ENCODE measurements around the gene PIKFYVE. TPM values are rescaled to one million over a fixed set of nuclear protein-coding genes. Genes with fewer than 3 reads are reported as not detected.

PIKFYVE gene
- total and polyA plus RNA-seq, 10 of the 15 experiments (the other 5 are each of a cell fraction or from before 2014, with no cell fraction given): 5.2 to 41.7 (median 19.6) TPM

Other genes with a start within 250 kb of the PIKFYVE start
Only the 7 nearest of the 8 such genes appear.
- gene CRYGD, start 141.7 kb upstream of the PIKFYVE start, total RNA-seq (2014; rRNA removed): not detected in 2 replicates
- not detected in 2 replicates for gene CRYGD, start 141.7 kb upstream of the PIKFYVE start, total RNA-seq (2014; rRNA removed; fragmentation: Illumina TruSeq; extraction: Trizol)
- not detected in 2 replicates for gene CRYGD, start 141.7 kb upstream of the PIKFYVE start, total RNA-seq (2021)
- not detected in 2 replicates for gene CRYGD, start 141.7 kb upstream of the PIKFYVE start, polyA plus RNA-seq (2011; rRNA removed)
- gene CRYGD, start 141.7 kb upstream of the PIKFYVE start, polyA plus RNA-seq (2014; fragmentation: Illumina TruSeq; extraction: Trizol): not detected in 2 replicates
- gene CRYGD, start 141.7 kb upstream of the PIKFYVE start, polyA plus RNA-seq (2014; fragmentation: Nextera tagmentation; extraction: Ambion mirVana): not detected
- gene CRYGD, start 141.7 kb upstream of the PIKFYVE start, polyA plus RNA-seq (2014; rRNA removed): not detected in 2 replicates
- not detected for gene CRYGD, start 141.7 kb upstream of the PIKFYVE start, polyA plus RNA-seq (2016; fragmentation: Nextera tagmentation; extraction: Ambion mirVana)
- not detected in 2 replicates for gene CRYGC, start 136.4 kb upstream of the PIKFYVE start, total RNA-seq (2014; rRNA removed)
- gene CRYGC, start 136.4 kb upstream of the PIKFYVE start, total RNA-seq (2014; rRNA removed; fragmentation: Illumina TruSeq; extraction: Trizol): not detected in 2 replicates
- not detected in 2 replicates for gene CRYGC, start 136.4 kb upstream of the PIKFYVE start, total RNA-seq (2021)
- not detected in 2 replicates for gene CRYGC, start 136.4 kb upstream of the PIKFYVE start, polyA plus RNA-seq (2011; rRNA removed)
- gene CRYGC, start 136.4 kb upstream of the PIKFYVE start, polyA plus RNA-seq (2014; fragmentation: Illumina TruSeq; extraction: Trizol): not detected in 2 replicates
- gene CRYGC, start 136.4 kb upstream of the PIKFYVE start, polyA plus RNA-seq (2014; fragmentation: Nextera tagmentation; extraction: Ambion mirVana): not detected
- gene CRYGC, start 136.4 kb upstream of the PIKFYVE start, polyA plus RNA-seq (2014; rRNA removed): not detected in 2 replicates
- not detected for gene CRYGC, start 136.4 kb upstream of the PIKFYVE start, polyA plus RNA-seq (2016; fragmentation: Nextera tagmentation; extraction: Ambion mirVana)
- not detected in 2 replicates for gene CRYGB, start 120.1 kb upstream of the PIKFYVE start, total RNA-seq (2014; rRNA removed)
- not detected in 2 replicates for gene CRYGB, start 120.1 kb upstream of the PIKFYVE start, total RNA-seq (2014; rRNA removed; fragmentation: Illumina TruSeq; extraction: Trizol)
- gene CRYGB, start 120.1 kb upstream of the PIKFYVE start, total RNA-seq (2021): not detected in 2 replicates
- not detected in 2 replicates for gene CRYGB, start 120.1 kb upstream of the PIKFYVE start, polyA plus RNA-seq (2011; rRNA removed)
- gene CRYGB, start 120.1 kb upstream of the PIKFYVE start, polyA plus RNA-seq (2014; fragmentation: Illumina TruSeq; extraction: Trizol): not detected in 2 replicates
- not detected for gene CRYGB, start 120.1 kb upstream of the PIKFYVE start, polyA plus RNA-seq (2014; fragmentation: Nextera tagmentation; extraction: Ambion mirVana)
- not detected in 2 replicates for gene CRYGB, start 120.1 kb upstream of the PIKFYVE start, polyA plus RNA-seq (2014; rRNA removed)
- not detected for gene CRYGB, start 120.1 kb upstream of the PIKFYVE start, polyA plus RNA-seq (2016; fragmentation: Nextera tagmentation; extraction: Ambion mirVana)
- gene CRYGA, start 102.7 kb upstream of the PIKFYVE start, total RNA-seq (2014; rRNA removed): not detected in 2 replicates
- not detected in 2 replicates for gene CRYGA, start 102.7 kb upstream of the PIKFYVE start, total RNA-seq (2014; rRNA removed; fragmentation: Illumina TruSeq; extraction: Trizol)
- gene CRYGA, start 102.7 kb upstream of the PIKFYVE start, total RNA-seq (2021): not detected in 2 replicates
- gene CRYGA, start 102.7 kb upstream of the PIKFYVE start, polyA plus RNA-seq (2011; rRNA removed): not detected in 2 replicates
- not detected in 2 replicates for gene CRYGA, start 102.7 kb upstream of the PIKFYVE start, polyA plus RNA-seq (2014; fragmentation: Illumina TruSeq; extraction: Trizol)
- not detected for gene CRYGA, start 102.7 kb upstream of the PIKFYVE start, polyA plus RNA-seq (2014; fragmentation: Nextera tagmentation; extraction: Ambion mirVana)
- gene CRYGA, start 102.7 kb upstream of the PIKFYVE start, polyA plus RNA-seq (2014; rRNA removed): not detected in 2 replicates
- not detected for gene CRYGA, start 102.7 kb upstream of the PIKFYVE start, polyA plus RNA-seq (2016; fragmentation: Nextera tagmentation; extraction: Ambion mirVana)
- not detected in 2 replicates for gene C2orf80, start 76.2 kb upstream of the PIKFYVE start, total RNA-seq (2014; rRNA removed)
- not detected in 2 replicates for gene C2orf80, start 76.2 kb upstream of the PIKFYVE start, total RNA-seq (2014; rRNA removed; fragmentation: Illumina TruSeq; extraction: Trizol)
- gene C2orf80, start 76.2 kb upstream of the PIKFYVE start, total RNA-seq (2021): not detected in 2 replicates
- not detected in 2 replicates for gene C2orf80, start 76.2 kb upstream of the PIKFYVE start, polyA plus RNA-seq (2011; rRNA removed)
- gene C2orf80, start 76.2 kb upstream of the PIKFYVE start, polyA plus RNA-seq (2014; fragmentation: Illumina TruSeq; extraction: Trizol): not detected in 2 replicates
- gene C2orf80, start 76.2 kb upstream of the PIKFYVE start, polyA plus RNA-seq (2014; fragmentation: Nextera tagmentation; extraction: Ambion mirVana): not detected
- not detected in 2 replicates for gene C2orf80, start 76.2 kb upstream of the PIKFYVE start, polyA plus RNA-seq (2014; rRNA removed)
- not detected for gene C2orf80, start 76.2 kb upstream of the PIKFYVE start, polyA plus RNA-seq (2016; fragmentation: Nextera tagmentation; extraction: Ambion mirVana)
- gene IDH1, start 11.2 kb upstream of the PIKFYVE start, total RNA-seq (2014; rRNA removed): 39.0 and 51.9 TPM in 2 replicates
- gene IDH1, start 11.2 kb upstream of the PIKFYVE start, total RNA-seq (2014; rRNA removed; fragmentation: Illumina TruSeq; extraction: Trizol): 57.1 and 58.1 TPM in 2 replicates
- 45.4 and 46.4 TPM in 2 replicates for gene IDH1, start 11.2 kb upstream of the PIKFYVE start, total RNA-seq (2021)
- gene IDH1, start 11.2 kb upstream of the PIKFYVE start, polyA plus RNA-seq (2011; rRNA removed): 114 and 164 TPM in 2 replicates
- 54.4 and 72.1 TPM in 2 replicates for gene IDH1, start 11.2 kb upstream of the PIKFYVE start, polyA plus RNA-seq (2014; fragmentation: Illumina TruSeq; extraction: Trizol)
- 10 to 100 TPM; 56.0 to 67.7 TPM for gene IDH1, start 11.2 kb upstream of the PIKFYVE start, polyA plus RNA-seq (2014; fragmentation: Nextera tagmentation; extraction: Ambion mirVana)
- 35.8 and 46.9 TPM in 2 replicates for gene IDH1, start 11.2 kb upstream of the PIKFYVE start, polyA plus RNA-seq (2014; rRNA removed)
- gene IDH1, start 11.2 kb upstream of the PIKFYVE start, polyA plus RNA-seq (2016; fragmentation: Nextera tagmentation; extraction: Ambion mirVana): 10 to 100 TPM; 48.9 to 55.6 TPM
- gene PTH2R, start 140.5 kb downstream of the PIKFYVE start, total RNA-seq (2014; rRNA removed): 0.05 and 0.06 TPM in 2 replicates
- not detected in 2 replicates for gene PTH2R, start 140.5 kb downstream of the PIKFYVE start, total RNA-seq (2014; rRNA removed; fragmentation: Illumina TruSeq; extraction: Trizol)
- not detected in 2 replicates for gene PTH2R, start 140.5 kb downstream of the PIKFYVE start, total RNA-seq (2021)
- gene PTH2R, start 140.5 kb downstream of the PIKFYVE start, polyA plus RNA-seq (2011; rRNA removed): 0.03 TPM in 2 replicates
- 0.01 TPM in 1 of 2 replicates, not detected in the other for gene PTH2R, start 140.5 kb downstream of the PIKFYVE start, polyA plus RNA-seq (2014; fragmentation: Illumina TruSeq; extraction: Trizol)
- gene PTH2R, start 140.5 kb downstream of the PIKFYVE start, polyA plus RNA-seq (2014; fragmentation: Nextera tagmentation; extraction: Ambion mirVana): not detected
- gene PTH2R, start 140.5 kb downstream of the PIKFYVE start, polyA plus RNA-seq (2014; rRNA removed): not detected in 2 replicates
- gene PTH2R, start 140.5 kb downstream of the PIKFYVE start, polyA plus RNA-seq (2016; fragmentation: Nextera tagmentation; extraction: Ambion mirVana): not detected

All from GM12878 (cell line).